Stimulated activated naive CD4-positive, alpha-beta T cell treated with Interleukin-2 at 50 U/mL for 16 hours (primary cell): ENCODE measurements around the gene LZTR1.
"Not testable (repeated sequence)": the region's sequence is repeated elsewhere in the genome, so short reads cannot be mapped to it uniquely, and the experiment has no call there.

ENCODE experiments used
- DNase-seq: peaks from one replicate; lab custom pipeline; 2025; lab: John Stamatoyannopoulos, UW

LZTR1 gene

DNA sequence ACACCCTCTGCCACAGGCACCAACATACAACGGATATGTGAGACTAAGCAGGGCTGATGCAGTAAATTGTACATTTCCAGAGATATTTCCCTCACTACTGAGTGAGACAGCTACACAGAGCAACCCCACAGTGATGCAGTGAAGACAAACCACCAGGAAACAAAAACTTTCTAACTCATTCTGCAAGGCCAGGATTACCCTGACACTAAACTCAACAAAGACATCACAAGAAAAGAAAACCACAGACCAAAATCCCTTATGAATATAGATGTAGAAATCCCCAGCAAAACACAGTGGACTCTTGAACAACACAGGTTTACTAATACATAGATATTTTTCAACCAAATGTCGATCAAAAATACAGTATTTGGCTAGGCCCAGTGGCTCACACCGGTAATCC lies 51.8 kb downstream of the LZTR1 start:
- no peak for DNase-seq

DNA sequence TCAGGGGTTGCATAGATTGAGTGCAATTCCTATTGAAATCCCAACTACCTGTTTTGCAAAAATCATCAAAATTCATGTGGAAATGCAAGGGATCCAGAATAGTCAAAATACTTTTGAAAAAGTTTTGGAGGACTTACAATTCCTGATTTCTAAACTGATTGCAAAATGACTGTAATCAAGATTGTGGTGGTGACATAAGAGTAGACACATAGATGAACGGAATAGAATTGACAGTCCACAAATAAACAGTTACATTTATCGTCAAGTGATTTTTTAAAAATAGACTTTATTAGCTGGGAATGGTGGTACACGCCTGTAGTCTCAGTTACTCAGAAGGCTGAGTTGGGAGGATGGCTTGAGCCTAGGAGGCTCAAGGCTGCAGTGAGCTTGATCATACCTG lies 52.9 kb downstream of the LZTR1 start:
- DNase-seq, result no peak

DNA sequence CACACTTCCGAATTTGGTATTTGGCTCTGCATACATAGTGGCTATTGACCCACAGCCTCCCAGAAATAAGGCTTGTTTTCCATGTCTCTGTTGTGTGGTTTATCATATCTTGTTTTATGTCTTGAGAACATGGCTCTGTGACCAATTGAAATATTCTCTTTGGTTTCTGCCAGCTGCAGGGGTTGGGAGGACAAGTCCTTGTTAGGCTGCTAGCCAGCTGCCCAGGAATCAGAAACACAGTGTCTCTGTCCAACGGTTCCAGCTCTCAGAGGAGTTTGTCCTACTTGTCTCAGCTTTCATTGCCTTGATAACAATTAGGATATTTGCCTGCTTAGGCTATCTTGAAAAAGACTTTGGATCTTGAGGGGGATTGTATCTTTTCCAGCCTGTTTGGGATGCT lies 56.3 kb downstream of the LZTR1 start:
- no peak for DNase-seq

DNA sequence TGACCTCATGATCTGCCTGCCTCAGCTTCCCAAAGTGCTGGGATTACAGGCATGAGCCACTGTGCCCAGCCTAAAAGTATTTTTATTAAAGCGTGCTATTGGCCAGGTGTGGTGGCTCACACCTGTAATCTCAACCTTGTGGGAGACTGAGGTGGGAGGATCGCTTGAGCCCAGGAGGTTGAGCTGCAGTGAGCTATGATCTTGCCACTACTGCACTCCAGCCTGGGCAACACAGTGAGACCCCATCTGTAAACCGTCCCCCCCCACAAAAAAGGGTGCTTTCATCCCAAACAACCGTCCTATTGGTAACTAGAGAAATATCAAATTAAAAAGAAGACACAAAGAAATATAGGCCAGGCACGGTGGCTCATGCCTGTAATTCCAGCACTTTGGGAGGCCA lies 57.1 kb downstream of the LZTR1 start:
- DNase-seq, result not testable (repeated sequence)

DNA sequence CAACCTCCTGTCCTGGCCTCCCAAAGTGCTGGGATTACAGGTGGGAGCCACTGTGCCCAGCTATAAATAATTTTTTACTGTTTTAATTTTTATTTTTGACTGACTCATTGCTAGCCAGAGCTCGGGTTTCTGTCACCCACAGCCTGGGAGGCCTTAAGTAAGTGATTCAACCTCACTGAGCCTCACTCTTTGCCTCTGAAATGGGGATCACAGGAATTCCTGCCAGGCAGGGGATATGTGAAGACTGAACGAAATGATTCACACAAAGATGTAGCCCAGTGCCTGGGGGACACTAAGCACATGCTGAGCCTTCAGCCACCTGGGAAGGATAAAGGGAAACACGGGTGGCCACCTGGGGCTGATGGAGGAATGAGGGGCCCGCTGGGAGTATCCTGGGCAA lies 59.8 kb downstream of the LZTR1 start:
- DNase-seq, result no peak

DNA sequence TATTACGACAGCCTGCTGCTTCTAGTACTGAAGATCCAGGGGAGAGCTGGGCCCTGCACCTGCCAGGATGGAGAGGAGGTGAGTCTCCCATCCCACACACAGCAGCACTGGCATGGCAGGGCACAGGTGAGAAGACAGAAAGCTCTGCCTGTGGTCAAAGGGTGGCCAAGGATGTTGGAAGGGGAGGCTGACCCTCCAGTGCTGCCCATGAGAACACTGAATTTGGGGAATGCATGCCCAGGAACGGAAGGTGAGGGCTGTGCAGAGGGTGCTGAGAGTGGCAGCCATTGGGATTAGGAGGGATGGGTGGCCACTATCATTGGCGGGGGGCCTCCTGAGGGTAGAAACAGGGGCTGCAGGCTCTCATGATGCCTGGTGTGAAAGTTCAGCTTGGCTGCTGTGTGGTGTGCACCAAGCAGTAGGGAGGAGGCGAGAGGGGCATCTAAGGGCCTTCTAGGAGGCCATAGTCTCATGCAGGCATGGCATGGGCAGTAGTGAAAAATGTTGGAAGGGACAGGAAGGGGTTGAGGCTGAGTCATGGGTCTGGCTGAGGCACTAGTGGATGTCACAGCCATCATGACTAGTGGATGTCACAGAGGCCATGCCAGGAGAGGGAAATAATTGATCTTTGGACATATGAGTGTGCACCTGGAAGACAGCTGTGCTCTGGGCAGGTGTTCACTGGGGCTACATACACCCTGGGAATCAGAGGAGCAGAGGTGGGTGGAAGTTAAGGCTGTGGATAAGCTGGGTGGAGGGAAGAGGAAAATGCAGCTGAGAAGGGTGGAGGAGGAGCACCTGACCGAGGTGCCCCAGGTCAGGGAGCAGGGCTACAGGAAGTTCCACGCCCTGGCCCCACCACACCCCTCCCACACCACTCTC lies 61.1 kb downstream of the LZTR1 start:
- DNase-seq, result no peak

DNA sequence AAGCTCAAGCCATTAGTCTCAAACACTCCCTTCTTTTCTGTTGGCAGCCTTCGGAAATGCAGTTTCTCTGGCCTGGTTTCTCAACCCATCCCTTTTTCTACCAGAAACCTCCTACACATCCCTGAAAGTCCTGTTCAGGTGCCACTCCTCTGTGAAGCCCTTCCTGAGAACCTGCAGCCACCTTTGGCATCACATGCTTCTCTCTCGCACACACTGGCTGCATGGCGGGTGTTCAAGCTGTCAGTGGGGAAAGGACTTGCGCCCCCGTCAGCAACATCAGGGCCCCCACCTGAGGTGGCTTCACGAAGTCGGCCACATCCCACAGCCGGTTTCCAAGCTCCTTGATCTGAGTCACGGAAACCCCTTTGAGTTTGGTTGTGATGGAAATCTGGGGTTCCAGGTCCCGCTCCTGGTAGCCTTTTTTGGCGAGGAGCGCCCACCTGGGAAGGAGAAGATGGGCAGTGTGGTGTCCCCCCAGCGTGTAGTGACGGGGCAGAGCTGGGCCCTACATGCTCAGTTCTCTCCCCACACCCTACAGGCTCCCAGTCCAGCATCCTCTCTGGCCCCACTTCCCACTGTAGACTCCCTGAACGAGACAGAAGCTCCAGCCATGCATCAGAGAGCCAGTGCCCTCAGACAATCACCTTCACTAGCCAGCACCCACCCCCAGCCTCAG lies 61.9 kb downstream of the LZTR1 start:
- no peak for DNase-seq

DNA sequence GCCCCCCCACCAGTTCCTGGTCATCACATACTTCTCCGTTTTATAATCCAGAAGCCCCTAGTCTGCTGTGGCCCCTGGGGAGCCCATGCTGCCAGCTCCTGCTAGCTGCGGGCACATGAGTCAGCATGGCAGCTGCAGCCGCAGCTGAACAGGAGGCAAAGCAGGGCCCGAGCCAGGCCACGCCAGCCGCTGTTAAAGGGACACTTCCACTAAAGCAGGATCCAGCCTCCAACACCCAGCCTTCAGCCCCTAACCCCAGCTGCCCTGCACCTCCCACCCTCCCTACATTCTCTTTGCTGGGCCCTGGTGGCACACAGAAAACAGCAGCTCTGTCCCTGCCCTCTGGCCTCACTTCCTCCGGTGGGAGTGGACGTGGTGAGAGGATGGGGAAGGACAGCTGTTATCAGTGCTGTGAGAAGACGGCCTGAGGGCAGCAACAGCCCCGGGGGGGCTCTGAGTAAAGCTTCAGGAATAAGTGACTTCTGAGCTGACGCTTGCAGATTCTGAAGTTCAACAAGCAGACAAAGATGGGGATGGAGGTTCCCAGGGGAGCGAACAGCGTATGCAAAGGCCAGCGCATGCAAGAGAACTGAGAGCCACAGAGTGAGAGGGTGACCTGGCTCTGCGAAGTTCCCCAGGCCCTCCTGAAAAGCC lies 63.0 kb downstream of the LZTR1 start:
- no peak for DNase-seq

DNA sequence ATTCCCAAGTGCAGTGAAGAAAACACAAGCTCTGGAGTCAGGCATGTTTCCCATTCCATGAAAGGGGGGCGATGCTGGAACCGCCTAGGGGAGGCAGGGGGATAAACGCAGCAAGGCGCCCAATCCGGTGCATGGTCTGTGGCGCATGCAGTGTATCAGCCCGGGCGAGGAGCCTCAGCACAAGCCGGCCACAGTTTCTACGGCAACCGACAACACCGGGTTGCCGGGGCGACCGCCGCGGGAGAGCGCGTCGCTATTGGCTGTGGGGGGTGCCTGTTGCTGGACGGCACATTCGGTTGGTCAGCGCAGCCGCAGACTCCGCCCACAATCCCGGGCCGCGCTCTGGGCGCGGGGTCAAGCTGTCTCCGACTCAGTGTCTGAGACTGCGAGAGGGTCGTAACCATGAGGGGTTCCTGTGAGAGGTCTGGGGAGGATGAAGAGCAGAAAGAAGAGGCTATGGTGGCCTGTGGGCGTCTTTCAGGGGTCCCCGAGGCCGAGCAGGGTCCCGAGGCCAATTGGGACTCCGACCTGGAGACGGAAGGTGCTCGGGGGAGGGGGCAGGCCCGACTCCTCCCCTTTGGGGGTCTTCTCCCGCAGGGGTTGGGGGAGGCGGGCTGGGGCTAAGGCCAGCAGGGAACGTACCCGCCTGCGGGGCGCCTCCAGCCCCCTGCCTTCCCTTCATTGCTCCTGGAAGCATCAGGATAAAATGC lies 63.6 kb downstream of the LZTR1 start, which contains the start of gene LRRC74B:
LRRC74B (plus strand) TSS at position 362 of the 710 bp plus-strand sequence; CDS start at position 403, 41 bp downstream.
- DNase-seq, result peak; percentile 62

DNA sequence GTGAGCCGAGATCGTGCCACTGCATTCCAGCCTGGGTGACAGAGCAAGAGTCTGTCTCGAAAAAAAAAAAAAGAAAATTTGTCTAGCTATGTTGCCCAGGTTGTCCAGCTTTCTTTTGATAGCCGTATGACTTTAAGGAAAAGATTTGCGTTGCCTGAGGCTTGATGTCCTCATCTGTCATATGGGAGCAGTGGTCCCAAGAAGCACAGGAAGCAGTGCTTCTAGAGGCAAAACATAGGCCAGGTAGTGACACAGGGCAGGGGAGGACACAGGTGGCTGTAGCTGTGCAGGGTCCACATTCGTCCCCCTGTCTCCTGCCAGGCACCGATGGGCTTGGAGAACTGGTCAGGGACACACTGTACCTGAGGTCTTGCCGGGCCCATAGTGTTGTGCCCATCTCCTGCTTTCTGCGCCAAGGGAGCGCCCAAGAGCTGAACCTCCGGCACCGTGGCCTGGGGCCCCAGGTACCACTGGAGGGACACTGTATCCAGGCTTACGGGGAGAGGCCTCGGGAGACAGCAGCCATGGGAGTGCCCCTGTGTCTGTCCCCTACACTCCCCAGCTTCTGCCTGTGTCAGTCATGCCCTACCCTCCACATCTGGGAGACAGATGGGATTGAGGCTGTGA lies 65.1 kb downstream of the LZTR1 start:
- DNase-seq, result no peak

DNA sequence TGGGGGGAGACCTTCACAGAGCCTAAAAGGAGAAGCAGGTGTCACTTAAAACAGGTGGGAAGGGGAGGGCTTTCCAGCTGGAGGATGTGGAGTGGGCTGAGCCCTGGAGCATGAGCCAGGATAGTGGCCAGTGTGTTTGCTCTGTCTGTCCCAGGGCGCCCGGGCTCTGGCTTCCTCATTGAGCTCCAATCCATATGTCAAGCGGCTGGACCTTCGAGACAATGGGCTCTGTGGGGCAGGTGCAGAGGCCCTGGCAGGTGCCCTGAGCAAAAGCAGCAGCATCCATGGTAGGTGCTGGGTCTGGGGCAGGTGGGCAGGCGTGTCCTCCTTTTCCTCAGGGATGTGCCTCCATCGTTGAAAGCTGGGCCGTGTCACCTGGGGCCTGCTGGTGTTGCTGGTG lies 65.6 kb downstream of the LZTR1 start:
- DNase-seq, result no peak

DNA sequence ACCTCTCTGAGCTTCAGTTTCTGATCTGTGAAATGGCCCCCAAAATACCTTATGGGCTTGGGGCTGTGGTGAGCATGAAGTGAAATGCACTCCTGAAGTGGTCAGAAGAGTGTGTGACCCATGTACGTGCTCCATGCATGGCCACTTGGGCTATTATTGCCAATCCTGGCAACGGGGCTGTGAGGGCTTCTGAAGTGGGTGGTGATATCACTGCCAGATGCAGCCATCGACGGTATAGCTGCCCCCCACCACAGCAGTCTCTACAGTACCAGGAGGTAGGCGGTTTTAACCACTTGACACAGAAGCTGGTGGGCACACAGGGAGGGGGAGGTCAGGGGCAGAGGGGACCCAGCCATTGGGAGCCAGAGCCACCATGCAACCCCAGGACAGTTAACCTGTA lies 66.4 kb downstream of the LZTR1 start:
- DNase-seq, result not testable (repeated sequence)
